Posterior cingulate gyrus (tissue), 11 donors: ENCODE results near the gene ZNF346.
"Not testable (repeated sequence)": the region's sequence is repeated elsewhere in the genome, so short reads cannot be mapped to it uniquely, and the experiment has no call there.

Source experiments
- DNase-seq, 10 donors: peaks; one replicate each; pipeline versions ENCODE4 v3.0.0 to v3.0.0-alpha.2; 2020 to 2021; ENCODE audit warnings: mixed read lengths in 3 of 10
- intact Hi-C: fragments of 100-400 bp; cut with DNase I; formaldehyde crosslinking; loops from one replicate; pipeline ENCODE4 v1.15.1; 2023

ZNF346 gene

DNA sequence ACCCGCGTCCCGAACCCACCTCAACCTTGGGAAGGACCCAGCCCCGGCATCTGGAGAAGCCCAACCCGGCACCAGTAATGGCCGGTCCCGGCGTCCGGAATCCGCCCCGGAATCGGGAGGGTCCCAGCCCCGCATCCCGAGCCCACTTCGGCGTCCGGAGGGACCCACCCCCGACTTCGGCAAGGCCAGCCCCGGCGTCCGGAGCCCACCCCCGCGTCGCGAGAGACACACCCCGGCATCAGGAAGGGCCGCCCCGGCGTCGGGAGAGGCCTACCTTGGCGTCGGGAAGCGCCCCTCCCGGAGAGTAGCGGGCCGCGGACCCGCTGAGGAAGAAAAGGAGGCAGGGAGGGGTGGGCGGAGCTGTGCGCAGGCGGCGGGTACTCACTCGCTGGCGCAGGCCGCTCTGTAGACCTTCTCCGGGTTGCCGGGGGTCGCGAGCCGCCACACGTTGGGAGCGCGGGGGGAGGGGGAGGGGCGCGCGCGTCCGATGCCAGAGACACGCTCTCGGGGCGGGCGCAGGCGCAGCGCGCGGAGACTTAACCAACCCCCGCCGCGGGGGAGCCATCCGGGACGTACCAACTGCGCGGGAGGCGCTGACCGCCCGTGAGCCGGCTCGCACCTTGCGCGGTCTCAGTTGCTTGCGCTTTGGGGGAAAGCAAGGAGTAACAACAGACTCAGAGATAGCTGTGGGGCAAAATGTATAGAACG, 16.1 kb upstream of the ZNF346 start, which contains the start of gene UIMC1:
Gene UIMC1 (minus strand): TSS at position 515 of the 708 bp plus-strand sequence. CDS start 24,164 bp downstream, outside the sequence.
- DNase-seq: peak; percentile 83 to 98 (median 88)
- intact Hi-C loops: no loop called here

DNA sequence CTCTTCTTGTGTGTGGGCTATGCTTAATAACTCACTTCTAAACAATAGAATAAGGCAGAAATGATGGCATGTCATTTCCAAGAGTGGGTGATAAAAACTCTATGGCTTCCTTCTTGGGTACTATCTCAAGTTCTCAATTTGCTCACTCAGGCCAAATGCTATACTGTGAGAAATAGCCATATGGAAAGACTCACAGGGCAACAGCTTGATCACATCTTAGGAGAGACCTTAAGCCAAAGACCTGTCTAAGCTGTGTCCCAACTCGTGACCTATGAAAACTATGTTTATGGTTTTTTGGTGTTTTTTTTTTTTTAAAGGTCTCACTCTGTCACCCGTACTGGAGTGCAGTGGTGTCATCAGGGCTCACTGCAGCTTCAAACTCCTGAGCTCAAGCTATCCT, 13.8 kb upstream of the ZNF346 start:
- DNase-seq: no peak

DNA sequence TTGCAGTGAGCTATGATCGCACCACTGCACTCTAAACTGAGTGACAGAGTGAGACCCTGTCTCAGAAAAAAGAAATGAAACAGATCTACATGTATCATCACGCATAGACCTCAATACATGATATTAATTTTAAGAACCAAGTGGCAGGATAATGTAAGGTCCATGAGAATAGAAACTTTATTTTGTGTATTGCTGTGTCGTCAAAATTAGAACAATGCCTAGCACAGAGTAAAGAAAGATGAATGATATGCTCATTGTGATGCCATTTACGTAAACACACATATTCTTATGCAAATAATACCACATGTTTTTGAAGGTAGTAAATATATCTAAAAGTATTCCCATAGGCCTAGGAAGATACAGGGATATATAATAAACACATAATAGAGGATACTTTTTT, 12.3 kb upstream of the ZNF346 start:
- intact Hi-C loops: no loop called here
- no peak for DNase-seq

More for the DNA sequence above, 13.8 kb upstream of the ZNF346 start:
- intact Hi-C loops: no loop called here

DNA sequence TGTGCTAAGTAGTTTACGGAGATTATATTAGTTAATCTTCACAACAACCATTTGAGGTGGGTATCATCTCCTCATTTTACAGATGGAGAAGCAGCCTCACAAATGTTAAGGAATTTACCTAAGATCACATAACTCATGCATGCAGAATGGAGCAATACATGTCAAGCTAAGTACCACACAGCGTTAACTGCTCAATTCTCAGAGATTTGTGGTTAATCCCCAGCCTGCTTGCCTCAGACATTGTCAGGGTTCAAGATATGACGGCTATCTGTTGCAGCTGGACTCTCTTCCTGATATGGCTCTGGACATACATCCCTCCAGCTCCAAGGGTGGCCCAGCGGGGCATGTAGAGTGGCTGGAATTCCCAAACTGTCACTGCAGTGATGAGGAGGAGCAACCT, 7.3 kb upstream of the ZNF346 start:
- DNase-seq: no peak

DNA sequence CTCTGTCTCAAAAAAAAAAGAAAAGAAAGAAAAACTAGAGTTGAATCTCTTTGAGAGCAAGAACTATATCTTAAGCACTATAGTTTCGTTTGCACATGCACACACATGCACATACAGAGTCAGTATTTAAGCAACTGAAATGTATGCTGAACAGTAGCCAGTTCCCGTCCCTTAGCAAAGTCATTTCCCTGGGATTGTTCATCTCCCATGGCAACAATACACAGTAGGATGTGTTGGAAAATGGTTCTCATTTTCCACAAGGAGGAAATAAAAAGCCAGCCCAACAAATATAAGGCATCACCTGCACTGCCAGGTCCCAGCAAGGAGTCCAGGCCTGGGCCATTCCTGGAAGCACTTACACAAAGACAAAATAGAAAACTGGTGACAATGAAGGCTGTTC, 4.2 kb upstream of the ZNF346 start:
- intact Hi-C loops: no loop called here
- DNase-seq: no peak

More for the DNA sequence above, 7.3 kb upstream of the ZNF346 start:
- intact Hi-C loops: no loop called here

DNA sequence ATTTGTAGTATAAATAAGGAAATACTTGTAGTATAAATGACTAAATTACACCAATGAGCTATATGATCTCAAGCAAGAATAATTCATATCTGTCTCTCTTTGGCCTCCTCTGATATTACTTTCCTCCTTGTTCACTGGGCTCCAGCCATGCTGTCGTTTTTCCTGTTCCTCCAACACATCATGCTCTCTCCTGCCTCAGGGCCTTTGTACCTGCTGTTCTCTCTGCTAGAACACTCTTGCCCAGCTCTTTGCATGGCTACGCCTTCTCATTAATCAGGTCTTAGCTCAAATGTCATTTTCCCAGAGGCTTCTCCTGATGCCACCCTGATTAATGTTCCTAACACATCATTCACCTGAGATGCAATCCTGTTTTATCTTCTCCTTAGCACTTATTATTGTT, 2.5 kb upstream of the ZNF346 start:
- DNase-seq: no peak
- intact Hi-C loops: no loop called here

DNA sequence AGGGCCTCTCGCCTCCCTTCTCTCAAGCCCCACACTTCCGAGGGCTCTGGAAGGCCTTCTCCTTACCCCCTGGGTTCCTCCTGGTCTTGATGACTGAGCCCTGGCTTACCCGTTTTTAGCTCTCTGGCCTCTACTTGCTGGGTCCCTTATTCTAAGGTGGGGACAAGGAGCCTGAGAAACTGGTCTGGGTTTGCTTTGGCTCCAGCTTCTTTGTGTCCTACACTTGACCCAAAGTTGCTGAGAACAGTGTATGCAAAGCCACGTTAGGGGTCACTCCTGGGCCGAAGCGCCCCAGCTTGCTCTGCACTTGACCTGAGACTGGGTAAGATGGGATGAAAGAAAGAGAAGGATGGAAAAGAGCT, 788 bp downstream of the ZNF346 start:
- intact Hi-C loops: no loop called here
- no peak for DNase-seq

DNA sequence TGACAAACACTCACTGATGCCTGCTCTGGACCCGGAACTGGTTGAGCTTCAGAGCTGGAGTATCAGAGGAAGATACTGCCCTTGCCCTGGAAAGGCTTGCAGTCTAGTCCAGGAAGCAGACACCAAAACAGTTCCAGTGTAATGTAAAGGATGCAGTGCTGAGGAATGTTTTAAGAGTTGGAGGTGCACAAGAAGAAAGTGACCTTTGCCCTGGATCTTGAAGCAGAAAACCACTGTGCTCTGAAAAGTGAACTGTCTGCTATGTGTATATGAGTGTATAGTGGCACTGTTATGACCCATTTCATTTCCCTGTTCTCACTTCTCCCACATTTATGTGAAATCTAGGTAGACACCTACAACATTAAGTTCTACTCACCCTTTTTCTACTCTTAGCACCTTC, 2.1 kb downstream of the ZNF346 start:
- intact Hi-C loops: no loop called here
- no peak for DNase-seq

DNA sequence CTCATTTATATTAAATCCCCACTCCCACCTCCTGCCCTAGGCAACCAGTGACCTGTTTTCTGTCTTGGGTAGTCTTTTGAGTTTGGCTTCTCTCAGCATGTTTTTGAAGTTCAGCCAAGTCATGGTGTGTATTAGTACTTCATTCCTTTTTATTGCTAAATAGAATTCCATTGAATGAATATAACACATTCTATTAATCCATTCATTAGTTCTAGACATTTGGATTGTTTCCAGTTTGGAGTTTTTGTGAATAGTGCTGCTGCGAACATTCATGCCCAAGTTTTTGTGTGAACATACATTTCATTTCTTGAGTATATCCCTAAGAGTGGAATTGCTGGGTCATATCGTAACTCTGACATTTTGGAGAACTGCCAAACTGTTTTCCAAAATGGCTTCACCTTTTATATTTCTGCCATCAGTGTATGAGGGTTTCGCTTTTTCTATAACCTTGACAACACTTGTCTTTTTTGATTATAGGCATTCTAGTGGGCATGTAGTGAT, 2.7 kb downstream of the ZNF346 start:
- intact Hi-C loops: no loop called here
- DNase-seq: no peak

DNA sequence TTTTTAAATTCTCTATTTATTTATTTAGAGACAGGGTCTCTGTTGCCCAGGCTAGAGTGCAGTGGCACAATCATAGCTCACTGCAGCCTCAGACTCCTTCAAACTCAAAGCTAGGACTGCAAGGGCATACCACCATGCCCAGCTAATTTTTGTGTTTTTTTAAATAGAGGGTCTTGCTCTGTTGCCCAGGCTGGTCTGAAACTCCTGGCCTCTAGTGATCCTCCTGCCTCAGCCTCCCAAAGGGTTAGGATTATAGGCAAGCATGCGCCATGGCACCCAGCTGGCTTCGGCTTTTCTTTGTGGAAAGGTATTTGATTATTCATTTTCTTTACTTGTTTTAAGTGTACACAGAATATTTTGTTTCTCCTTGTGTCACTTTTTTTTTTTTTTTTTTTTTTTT, 5.2 kb downstream of the ZNF346 start:
- no peak for DNase-seq
- intact Hi-C loops: no loop called here

DNA sequence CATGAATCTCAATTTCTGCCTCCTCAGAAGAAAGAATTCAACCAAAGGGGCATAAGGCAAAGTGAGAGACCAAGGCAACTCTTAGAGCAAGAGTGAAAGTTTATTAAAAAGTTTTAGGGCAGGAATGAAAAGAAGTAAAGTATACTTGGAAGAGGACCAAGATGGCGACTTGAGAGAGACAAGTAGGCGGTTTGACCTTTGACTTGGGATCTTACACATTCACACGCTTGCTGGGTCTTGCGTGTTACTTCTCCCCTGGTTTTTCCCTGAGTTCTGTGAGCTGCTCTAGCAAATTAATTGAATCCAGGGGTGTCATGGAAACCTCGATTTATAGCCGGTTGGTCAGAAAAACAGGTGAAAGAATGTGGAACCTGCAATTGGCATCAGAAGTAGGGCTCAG, 7.0 kb downstream of the ZNF346 start:
- DNase-seq: no peak
- intact Hi-C loops: no loop called here

DNA sequence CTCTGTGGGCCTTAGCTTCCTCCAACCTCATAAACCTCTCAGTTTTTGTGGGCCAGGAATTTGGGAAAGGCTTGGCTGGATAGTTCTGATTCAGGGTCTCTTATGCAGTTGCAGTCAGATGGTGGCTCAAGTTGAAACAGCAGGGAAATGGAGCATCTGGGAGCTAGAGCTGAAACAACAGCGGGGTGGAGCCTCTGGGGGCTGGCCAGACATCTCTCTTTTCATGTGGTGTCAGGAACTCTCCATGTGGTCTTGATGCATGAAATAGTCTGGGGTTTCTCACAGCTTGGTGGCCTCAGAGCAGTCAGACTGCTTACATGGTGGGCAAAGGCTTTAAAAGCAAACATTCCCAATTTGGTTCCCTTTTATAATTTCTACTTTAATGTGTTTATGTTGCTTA, 13.5 kb downstream of the ZNF346 start:
- no peak for DNase-seq
- intact Hi-C loops: no loop called here

DNA sequence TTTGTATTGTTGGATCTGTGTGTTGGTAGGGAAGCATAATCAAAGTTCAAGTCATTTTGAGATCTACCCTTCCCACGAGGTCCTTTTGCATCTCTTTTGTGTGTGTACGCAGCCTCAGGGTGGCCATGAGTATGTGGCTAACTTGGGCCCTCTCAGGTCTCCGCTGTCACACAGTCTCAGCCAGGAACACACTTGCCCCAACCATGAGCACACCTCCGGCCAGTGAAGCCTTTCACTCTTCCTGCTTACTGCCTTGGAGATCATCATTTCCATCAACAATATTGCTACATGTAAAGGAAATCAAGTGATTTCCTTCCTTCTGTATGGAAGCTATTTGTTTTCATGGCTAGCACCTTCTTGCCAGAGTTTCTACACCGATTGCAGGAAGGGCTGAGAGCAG, 13.9 kb downstream of the ZNF346 start:
- intact Hi-C loops: no loop called here
- no peak for DNase-seq

DNA sequence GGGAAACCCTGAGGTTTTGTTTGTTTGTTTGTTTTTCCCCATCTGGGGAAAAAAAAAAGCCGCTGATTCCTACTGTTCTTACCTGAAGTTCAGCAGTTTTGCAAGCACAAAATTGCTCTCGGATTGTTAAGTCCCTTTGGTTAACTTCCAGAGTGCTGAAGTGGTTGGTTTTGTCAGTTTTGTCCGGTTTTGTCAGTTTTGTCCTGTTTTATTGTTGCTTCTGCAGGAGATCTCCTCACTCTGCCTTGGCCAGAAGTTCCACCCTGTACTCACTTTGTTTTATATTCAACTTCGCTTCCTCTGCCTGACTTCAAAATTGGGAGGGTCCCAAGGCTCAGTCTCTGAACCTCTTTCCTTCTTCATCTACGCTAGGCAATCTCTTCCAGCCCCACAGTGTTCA, 14.4 kb downstream of the ZNF346 start:
- intact Hi-C loops: no loop called here
- DNase-seq: no peak

DNA sequence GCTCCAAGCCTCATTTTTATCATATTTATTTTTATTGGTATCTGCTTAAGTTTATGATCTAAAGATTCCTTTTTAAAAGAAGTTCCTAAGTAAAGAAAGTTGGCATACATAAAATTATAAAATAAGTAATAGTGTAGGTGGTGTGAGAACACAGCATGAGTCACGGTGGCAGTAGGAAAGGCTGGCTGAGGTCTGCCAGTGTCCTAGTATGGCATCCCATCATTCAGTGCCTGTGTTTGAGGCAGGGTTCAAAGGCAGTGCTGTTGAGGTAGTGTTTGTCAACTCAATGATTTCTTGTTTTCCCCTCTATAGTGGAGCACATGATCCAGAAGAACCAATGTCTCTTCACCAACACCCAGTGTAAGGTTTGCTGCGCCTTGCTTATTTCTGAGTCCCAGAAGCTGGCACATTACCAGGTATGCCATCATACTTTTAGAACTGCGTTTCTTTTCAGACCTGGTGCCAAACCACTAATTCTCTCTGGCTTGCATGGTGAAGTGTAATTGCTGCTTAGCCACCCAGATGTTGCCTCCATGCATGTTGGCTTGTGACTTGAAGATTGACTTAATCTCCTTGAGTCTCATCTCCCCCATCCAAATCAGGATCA, 18.4 kb downstream of the ZNF346 start:
- intact Hi-C loops: no loop called here
- peak in 4 of 10 donors; percentile 9 to 87 (median 28) for DNase-seq

DNA sequence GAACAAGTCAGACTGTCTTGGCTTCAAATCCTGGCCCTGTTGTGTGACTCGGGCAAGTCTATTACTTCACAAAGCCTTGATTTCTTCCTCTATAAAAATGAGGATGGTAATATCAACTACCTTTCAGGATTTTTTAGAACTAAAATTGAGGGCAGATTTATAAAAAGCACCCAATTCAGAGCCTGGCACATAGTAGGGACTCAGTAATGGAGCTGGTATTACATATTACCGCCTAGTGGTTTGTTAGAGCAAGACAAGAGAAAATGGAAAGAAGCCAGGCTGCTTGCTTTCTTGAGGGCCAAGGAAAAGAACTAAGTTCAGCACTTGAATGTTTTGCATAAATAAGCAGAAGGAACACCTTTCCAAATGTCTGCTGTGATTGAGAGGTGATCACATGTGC, 19.4 kb downstream of the ZNF346 start:
- no peak for DNase-seq
- intact Hi-C loops: no loop called here

DNA sequence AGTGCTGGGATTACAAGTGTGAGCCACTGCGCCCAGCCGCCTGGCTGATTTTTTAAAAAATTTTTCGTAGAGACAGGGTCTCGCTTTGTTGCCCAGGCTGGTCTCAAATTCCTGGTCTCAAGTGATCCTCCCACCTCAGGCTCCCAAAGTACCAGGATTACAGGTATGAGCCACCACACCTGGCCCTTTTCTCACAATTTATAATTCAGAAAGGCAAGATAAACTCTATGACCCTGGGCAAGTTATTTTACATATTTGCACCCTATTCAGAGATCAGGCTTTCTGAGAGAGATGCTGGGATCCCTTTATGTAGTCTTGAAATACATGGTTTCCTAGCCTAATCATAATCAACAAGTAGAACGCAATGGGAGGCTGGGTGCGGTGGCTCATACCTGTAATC, 20.6 kb downstream of the ZNF346 start:
- intact Hi-C loops: no loop called here
- no peak for DNase-seq

DNA sequence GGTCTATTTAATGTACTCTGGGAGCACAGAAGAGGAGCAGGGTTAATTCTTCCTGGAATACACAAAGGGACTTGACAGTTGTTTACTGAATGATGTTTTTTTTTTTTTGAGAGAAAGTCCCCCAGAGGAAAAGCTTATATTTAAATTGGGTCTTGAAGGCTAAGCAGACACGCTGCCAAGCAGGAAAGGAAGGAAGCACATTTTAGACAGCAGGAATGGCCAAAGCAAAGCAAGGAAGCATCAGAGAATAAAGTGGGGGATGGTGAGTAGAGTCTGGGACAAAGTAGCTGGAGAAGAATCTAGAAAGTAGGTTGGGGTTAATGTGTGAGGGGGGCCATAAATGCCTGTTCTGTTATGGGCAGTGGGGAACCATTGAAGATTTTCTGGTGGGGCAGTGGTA, 21.5 kb downstream of the ZNF346 start:
- DNase-seq: no peak
- intact Hi-C loops: no loop called here

DNA sequence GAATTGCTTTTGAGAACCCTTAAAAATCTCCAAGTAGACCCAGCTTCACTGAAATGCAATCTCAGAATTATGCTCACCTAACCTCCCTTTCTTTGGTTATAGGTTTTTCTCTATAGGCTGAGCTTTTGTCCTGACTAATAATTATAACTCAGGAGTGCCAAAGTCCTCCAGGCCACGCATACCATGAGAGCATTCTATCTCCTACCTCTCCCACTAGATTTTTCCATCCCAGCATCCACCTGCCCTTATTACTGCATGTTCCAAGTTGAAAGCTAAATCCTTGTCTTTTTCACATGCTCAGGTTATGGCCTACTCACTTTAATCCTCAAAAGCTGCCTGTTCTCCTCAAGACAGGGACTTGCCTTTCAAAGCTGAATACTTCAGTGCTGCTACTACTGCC, 22.1 kb downstream of the ZNF346 start:
- DNase-seq: no peak
- intact Hi-C loops: no loop called here

DNA sequence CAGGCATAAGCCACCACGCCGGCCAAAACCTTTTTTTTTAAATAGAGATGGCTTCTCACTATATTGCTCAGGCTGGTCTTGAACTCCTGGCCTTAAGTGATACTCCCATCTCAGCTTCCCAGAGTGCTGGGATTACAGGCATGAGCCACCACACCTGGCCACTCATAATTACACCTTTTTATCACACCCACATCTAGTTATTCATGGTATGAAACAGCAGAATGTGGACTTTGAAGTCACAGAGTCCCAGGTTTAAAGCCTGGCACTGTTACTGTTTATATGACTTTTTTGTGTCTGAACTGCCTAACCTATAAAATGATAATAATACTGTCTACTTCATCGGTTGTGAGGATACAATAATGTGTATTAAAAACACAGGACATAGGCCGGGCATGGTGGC, 23.1 kb downstream of the ZNF346 start:
- no peak for DNase-seq
- intact Hi-C loops: no loop called here

DNA sequence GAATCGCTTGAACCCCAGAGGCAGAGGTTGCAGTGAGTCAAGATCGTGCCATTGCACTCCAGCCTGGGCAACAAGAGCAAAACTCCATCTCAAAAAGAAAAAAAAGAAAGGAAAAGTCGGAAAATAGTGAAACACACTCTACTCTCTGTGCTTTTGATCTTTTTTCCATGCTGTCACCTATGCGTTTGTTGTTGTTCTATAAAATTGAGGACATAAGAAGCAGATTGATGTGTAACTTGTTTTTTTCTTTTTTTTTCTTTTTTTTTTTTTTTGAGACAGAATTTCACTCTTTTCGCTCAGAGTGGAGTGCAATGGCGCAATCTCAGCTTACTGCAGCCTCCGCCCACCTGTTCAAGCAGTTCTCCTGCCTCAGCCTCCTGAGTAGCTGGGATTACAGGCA, 26.0 kb downstream of the ZNF346 start:
- intact Hi-C loops, DNase-seq: not testable (repeated sequence)

DNA sequence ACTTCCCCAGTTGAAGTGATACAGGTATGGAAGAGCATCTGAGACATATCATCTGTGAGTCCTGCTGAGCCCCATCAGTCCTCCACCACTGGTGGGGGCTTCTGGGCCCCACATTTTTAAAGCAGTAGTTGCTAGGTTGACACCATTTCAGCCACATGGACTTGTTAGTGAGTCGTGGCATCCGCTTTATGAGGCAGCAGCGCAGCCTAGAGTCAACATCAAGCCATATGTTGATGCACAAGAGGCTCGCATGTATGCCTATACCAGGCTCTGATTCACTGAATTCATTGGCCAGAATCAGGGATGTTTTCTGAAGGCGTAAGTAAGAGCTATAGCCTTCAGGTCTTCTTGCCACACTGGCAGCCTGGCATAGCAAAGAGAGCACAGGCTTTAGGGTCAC, 26.8 kb downstream of the ZNF346 start:
- intact Hi-C loops: no loop called here
- peak in 1 of 10 donors; percentile 23 for DNase-seq
